Ovary (tissue), 9 donors: ENCODE results near the gene OOSP2. TPM values are rescaled to one million over a fixed set of nuclear protein-coding genes. Genes with fewer than 3 reads are reported as not detected.
"Not testable (repeated sequence)": the region's sequence is repeated elsewhere in the genome, so short reads cannot be mapped to it uniquely, and the experiment has no call there.

Source experiments
- DNase-seq, 5 donors: peaks; one replicate each; pipeline ENCODE4 v3.0.0-alpha.2; 2019 to 2020
- H3K27ac ChIP-seq, 2 donors: fragments of 200-600 bp; one replicate each; pipeline versions ENCODE4 v1.5.1 to v1.8.0; 2019 to 2022
- H3K27me3 ChIP-seq: fragments of 200-600 bp; one replicate; pipeline ENCODE4 v1.8.0; 2022
- H3K36me3 ChIP-seq: fragments of 200-600 bp; sonication (generic); one replicate; pipeline ENCODE4 v1.5.1; 2019
- H3K4me1 ChIP-seq: one replicate; pipeline ENCODE4 v1.8.1; 2013; ENCODE audit warnings: mild to moderate bottlenecking, moderate library complexity; ENCODE audit not compliant: insufficient read depth
- H3K4me3 ChIP-seq: fragments of 200-600 bp; sonication (generic); one replicate; pipeline ENCODE4 v1.5.1; 2017
- H3K9me3 ChIP-seq, 2 donors: fragments of 200-600 bp in 1 of 2; sonication (generic) in 1 of 2; one replicate each; pipeline versions ENCODE4 v1.5.1 to v1.8.1; 2013 to 2019; ENCODE audit warnings: mild to moderate bottlenecking in 1 of 2, moderate library complexity in 1 of 2
- EP300 ChIP-seq: sonication (generic); formaldehyde crosslinking; IDR thresholded peaks from one replicate; pipeline ENCODE4 v1.6.1; 2017; ENCODE audit warnings: antibody characterized with exemption
- POLR2A ChIP-seq: fragments of 450-650 bp; IDR thresholded peaks from one replicate; pipeline ENCODE4 v1.6.1; 2017; ENCODE audit warnings: antibody characterized with exemption, mild to moderate bottlenecking, moderate library complexity
- WGBS, 3 donors: extraction: QIAGEN DNeasy Blood & Tissue Kit in 1 of 3; methylation state at CpG; one replicate each; pipeline versions ENCODE4 v1.1.5 to v1.1.7; 2013 to 2017; 5-methylcytosine and 5-hydroxymethylcytosine counted together
- intact Hi-C, 4 donors: fragments of 100-400 bp; cut with DNase I; formaldehyde crosslinking; loops; one replicate each; pipeline versions ENCODE4 v1.11.0 to v1.15.1; 2022 to 2023
- polyA plus RNA-seq, 2 donors: library from polyadenylated mRNA; stranded (reverse); fragments of 200-250 nt in 1 of 2; fragments of 350-450 nt in 1 of 2; fragmentation: Illumina TruSeq in 1 of 2; extraction: RNeasy Lipid Tissue Mini Kit (QIAGEN cat#74804) in 1 of 2; gene quantifications; one replicate each; pipeline ENCODE4 v1.2.3, GENCODE V29; 2013 to 2014
- total RNA-seq, 7 donors: library from RNA; depleted of rRNA in 2 of 7; stranded (reverse); fragments of >200 nt in 2 of 7; fragmentation: NEBNext Ultra II Directional in 3 of 7; extraction: Animal tissue kit (Norgen Biotek cat#: 25700) in 3 of 7; gene quantifications; one replicate each; pipeline versions ENCODE4 v1.1.0 to v1.2.4, GENCODE V29; 2016 to 2023
- TF ChIP-seq, protein P1 (sequence below), 3 donors: fragments of 450-650 bp in 2 of 3; fragments of 200-600 bp in 1 of 3; IDR thresholded peaks; one replicate each; pipeline versions ENCODE4 v1.5.1 to v1.8.0; 2016 to 2022; ENCODE audit warnings: antibody characterized with exemption in 3 of 3, mild to moderate bottlenecking in 1 of 3
- donor health status: DM: no; HTN: no; CAD: no; lungs with moderate emphysema.
- donor health status: DM: no; HTN: no; CAD: no.
- donor health status: Bipolar disorder and iron deficiency.
- donor health status: DM: yes; HTN: yes; CAD: no.
- donor health status: DM: no; HTN: no; CAD: no.
- donor health status: DM: yes; HTN: yes; CAD: no.

The OOSP2 gene
- total and polyA plus RNA-seq, 9 donors = 0.18 to 0.59 TPM; not detected in 7

DNA sequence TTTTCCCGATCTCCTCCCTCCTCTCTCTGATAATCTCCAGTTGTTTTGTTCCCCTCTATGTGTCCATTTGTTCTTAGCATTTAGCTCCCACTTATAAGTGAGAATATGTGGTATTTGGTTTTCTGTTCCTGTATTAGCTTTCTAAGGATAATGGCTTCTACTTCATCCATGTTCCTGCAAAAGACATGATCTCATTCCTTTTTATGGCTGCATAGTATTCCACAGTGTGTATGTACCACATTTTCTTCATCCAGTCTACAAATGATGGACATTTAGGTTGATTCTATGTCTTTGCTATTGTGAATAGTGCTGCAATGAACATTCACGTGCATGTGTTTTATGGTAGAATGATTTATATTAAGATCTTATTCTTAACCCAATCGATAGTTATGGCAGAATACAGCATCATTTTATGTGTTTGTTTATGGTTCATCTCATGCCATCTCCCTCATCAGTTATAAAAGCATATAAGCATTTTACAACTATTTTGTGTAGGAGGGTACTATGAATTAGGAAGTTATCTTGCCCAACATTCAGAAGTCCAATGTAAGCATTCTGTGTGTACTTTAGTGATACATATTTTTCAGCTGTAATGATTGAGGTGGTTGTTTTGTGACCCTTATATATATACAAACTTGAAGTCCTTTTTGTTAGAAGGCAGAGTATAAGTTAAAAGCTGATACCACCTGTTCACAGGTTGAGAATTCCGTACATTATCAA, 19.5 kb downstream of the OOSP2 start:
- no peak for DNase-seq
- no peaks in the 10 kb centered on the region for H3K4me1 ChIP-seq
- no peak overlapping the region for H3K4me3 ChIP-seq
- no peak overlapping the region for H3K27ac ChIP-seq
- WGBS, 3 donors = 94 to 97% (median 94%) methylated on average over 4 of the region's 4 CpGs
- no peaks in the 10 kb centered on the region for H3K9me3 ChIP-seq
- no peaks in the 10 kb centered on the region for H3K36me3 ChIP-seq
- TF ChIP-seq POLR2A (no peak), EP300 (no peak)
- TF ChIP-seq, protein P1, sequence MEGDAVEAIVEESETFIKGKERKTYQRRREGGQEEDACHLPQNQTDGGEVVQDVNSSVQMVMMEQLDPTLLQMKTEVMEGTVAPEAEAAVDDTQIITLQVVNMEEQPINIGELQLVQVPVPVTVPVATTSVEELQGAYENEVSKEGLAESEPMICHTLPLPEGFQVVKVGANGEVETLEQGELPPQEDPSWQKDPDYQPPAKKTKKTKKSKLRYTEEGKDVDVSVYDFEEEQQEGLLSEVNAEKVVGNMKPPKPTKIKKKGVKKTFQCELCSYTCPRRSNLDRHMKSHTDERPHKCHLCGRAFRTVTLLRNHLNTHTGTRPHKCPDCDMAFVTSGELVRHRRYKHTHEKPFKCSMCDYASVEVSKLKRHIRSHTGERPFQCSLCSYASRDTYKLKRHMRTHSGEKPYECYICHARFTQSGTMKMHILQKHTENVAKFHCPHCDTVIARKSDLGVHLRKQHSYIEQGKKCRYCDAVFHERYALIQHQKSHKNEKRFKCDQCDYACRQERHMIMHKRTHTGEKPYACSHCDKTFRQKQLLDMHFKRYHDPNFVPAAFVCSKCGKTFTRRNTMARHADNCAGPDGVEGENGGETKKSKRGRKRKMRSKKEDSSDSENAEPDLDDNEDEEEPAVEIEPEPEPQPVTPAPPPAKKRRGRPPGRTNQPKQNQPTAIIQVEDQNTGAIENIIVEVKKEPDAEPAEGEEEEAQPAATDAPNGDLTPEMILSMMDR (IDR thresholded peaks at IDR 0.05) = no peak
- intact Hi-C loops = no loop called here
- no peaks in the 10 kb centered on the region for H3K27me3 ChIP-seq

DNA sequence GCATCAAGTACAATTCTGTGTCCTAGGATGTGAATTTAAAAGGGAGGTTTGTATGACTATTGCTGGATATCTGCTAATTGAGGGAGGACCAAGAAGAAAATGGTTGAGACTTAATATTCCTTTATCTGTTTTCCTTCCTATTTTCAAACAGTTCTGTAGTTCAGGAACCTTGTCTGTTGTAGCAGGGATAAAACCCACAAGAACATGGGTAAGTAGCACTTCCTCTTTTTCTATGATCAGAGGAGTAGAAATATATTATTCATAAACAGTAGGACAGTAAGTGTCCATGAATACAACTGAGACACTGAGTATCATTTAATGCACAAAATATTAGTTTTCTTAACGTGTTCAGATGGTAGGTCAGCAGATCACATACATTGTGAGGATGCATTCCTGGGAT, 23.9 kb downstream of the OOSP2 start:
- no peaks in the 10 kb centered on the region for H3K36me3 ChIP-seq
- H3K27me3 ChIP-seq = no peaks in the 10 kb centered on the region
- H3K27ac ChIP-seq = no peak overlapping the region
- no peaks in the 10 kb centered on the region for H3K4me1 ChIP-seq
- H3K4me3 ChIP-seq = no peak overlapping the region
- 47 to 85% (median 57%) methylated on average over 1 of the region's 1 CpG for WGBS, 3 donors
- no peaks in the 10 kb centered on the region for H3K9me3 ChIP-seq
- TF ChIP-seq EP300 (no peak), POLR2A (no peak)
- TF ChIP-seq, protein P1 (IDR thresholded peaks at IDR 0.05) = no peak
- intact Hi-C loops = no loop called here
- no peak for DNase-seq

DNA sequence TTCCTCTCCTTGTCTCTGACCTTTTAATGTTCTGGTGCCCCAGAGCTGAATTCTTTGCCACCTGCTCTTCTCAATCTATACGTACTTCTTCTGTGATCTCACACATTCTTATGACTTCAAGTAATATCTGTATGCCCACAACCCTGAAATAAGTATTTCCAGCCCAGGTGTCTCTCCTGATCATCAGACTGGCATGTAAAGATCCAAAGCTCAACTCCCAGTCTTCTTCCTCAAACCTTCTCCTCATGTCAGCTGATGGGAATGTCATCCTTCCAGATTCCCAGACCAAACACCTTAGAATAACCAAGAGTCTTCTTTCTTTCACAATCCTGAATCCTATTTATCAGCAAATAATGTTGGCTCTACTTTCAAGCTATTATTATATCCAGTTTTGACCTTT, 25.6 kb downstream of the OOSP2 start:
- no peaks in the 10 kb centered on the region for H3K4me1 ChIP-seq
- H3K27ac ChIP-seq = no peak overlapping the region
- intact Hi-C loops = no loop called here
- no peak for DNase-seq
- H3K36me3 ChIP-seq = no peaks in the 10 kb centered on the region
- H3K9me3 ChIP-seq = no peaks in the 10 kb centered on the region
- 88 to 94% (median 90%) methylated on average over 1 of the region's 1 CpG for WGBS, 3 donors
- H3K27me3 ChIP-seq = no peaks in the 10 kb centered on the region
- H3K4me3 ChIP-seq = no peak overlapping the region
- no peak for TF ChIP-seq EP300
- TF ChIP-seq, protein P1 (IDR thresholded peaks at IDR 0.05) = no peak
- TF ChIP-seq POLR2A = no peak

DNA sequence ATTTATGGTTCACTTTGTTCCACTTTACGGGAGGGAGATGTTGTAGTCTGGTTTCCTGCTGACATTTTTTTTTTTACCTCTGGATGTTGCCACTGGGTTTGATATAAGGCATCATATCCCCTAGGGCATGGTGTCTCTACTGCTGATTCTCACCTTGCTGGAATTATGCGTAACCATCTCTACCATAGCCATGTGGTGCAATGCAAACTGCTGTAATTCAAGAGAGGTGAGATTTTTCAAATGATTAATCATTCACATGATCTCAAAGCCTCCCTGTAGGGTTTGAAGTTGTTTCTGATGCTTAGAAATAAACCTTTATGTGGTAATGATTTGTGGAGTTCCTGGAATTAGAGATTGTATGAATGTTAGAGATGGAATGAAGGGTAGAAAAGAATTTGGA, 29.2 kb downstream of the OOSP2 start:
- no peak overlapping the region for H3K4me3 ChIP-seq
- H3K4me1 ChIP-seq = no peaks in the 10 kb centered on the region
- TF ChIP-seq, protein P1 (IDR thresholded peaks at IDR 0.05) = no peak
- no peak for TF ChIP-seq EP300
- TF ChIP-seq POLR2A = no peak
- no peak overlapping the region for H3K27ac ChIP-seq
- no peak for DNase-seq
- intact Hi-C loops = no loop called here
- H3K36me3 ChIP-seq = no peaks in the 10 kb centered on the region
- H3K9me3 ChIP-seq = no peaks in the 10 kb centered on the region
- no peaks in the 10 kb centered on the region for H3K27me3 ChIP-seq
- WGBS, 3 donors = 78 to 93% (median 89%) methylated on average over 2 of the region's 2 CpGs

DNA sequence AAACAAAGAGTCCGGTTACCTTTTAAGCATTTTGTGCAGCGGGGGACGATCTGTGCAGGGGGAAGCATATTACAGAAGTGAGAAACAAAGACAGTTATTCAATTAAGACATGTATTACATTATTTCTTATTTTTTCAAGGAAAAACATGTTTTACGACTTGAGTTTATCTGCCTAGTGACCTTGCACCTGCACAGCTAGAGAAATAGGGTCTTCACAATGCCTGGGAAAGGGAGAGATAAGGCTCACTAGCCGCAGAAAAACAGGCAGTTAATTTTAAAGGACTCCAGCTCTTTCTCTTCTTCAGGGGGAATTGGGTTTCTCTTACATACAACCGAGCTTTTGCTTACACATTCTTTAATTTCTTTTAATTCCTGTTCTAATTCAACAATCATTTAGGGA, 31.4 kb downstream of the OOSP2 start:
- H3K27ac ChIP-seq, H3K4me3 ChIP-seq, DNase-seq, H3K4me1 ChIP-seq, H3K27me3 ChIP-seq, H3K36me3 ChIP-seq, H3K9me3 ChIP-seq: not testable (repeated sequence)
- intact Hi-C loops = loop anchor here in 1 of 4 donors (5.0 kb wide), 1 partner anchor 1679 kb away; no protein-coding TSS in a partner anchor
- 14 to 24% (median 18%) methylated on average over 6 of the region's 6 CpGs for WGBS, 3 donors
